Right lung (tissue), 10 donors: Measurements from ENCODE around the gene MST1R. TPM values are rescaled to one million over a fixed set of nuclear protein-coding genes. Genes with fewer than 3 reads are reported as not detected.
"Not testable (repeated sequence)": the region's sequence is repeated elsewhere in the genome, so short reads cannot be mapped to it uniquely, and the experiment has no call there.

Experiments used
- DNase-seq, 2 donors: peaks; one replicate each; pipeline ENCODE4 v3.0.0-alpha.2; 2013
- long read RNA-seq, 8 donors: transcript quantifications; one replicate each; lab custom pipeline, GENCODE V29; 2026
- polyA plus RNA-seq, 5 donors: library from polyadenylated mRNA; unstranded; fragments of 120-200 nt; gene quantifications; one replicate each; pipeline versions ENCODE4 v1.2.1 to v1.2.3, GENCODE V29; 2013; ENCODE audit warnings: inconsistent platforms in 1 of 5, low replicate concordance in 1 of 5; ENCODE audit not compliant: insufficient read length in 5 of 5, insufficient read depth in 1 of 5

The MST1R gene
- 1 to 10 TPM; 4.0 to 9.2 (median 7.0) TPM for polyA plus RNA-seq
- long read RNA-seq, donor 1: 0 reads
- long read RNA-seq, donor 2: 0 reads
- long read RNA-seq, donor 3: 0 reads
- long read RNA-seq, donor 4: 0 reads
- long read RNA-seq, donor 5: 0 reads
- long read RNA-seq, donor 6: 0 reads
- long read RNA-seq, donor 7, partial matches to known transcripts: 6 of 6 reads
- long read RNA-seq, donor 7, other reads (novel, unspliced or antisense): 0 of 6 reads
- long read RNA-seq, donor 8, full-length matches to known transcripts: 2 of 2 reads
- long read RNA-seq, donor 8, partial matches to known transcripts: 0 of 2 reads
- long read RNA-seq, donor 8, other reads (novel, unspliced or antisense): 0 of 2 reads

GRCh38 chr3:49903451-49904424 lies at the start of gene MST1R:
Gene MST1R, minus strand, starts transcription at chr3:49903873. Its CDS starts 264 bp downstream, at chr3:49903609.
- peak; percentile 59 to 67 for DNase-seq

- DNase-seq: no peak
Measured at GRCh38 chr3:49952924-49953323, 49.3 kb upstream of the MST1R start.

GRCh38 chr3:49942651-49943050 lies 39.0 kb upstream of the MST1R start:
- DNase-seq: no peak

- no peak for DNase-seq
Measured at GRCh38 chr3:49940667-49941249, 37.1 kb upstream of the MST1R start.

- peak; percentile 94 to 95 for DNase-seq
Measured at GRCh38 chr3:49939858-49940666, 36.4 kb upstream of the MST1R start, which contains the start of gene RBM6. Gene RBM6, plus strand, starts transcription at chr3:49940150. Its CDS starts 22,492 bp downstream, at chr3:49962642.

GRCh38 chr3:49937090-49937489 lies 33.4 kb upstream of the MST1R start:
- DNase-seq: no peak

GRCh38 chr3:49932281-49932680 lies 28.6 kb upstream of the MST1R start:
- not testable (repeated sequence) for DNase-seq

- no peak for DNase-seq
Measured at GRCh38 chr3:49930922-49931321, 27.2 kb upstream of the MST1R start.

- no peak for DNase-seq
Measured at GRCh38 chr3:49930168-49930690, 26.6 kb upstream of the MST1R start.

- peak; percentile 89 to 91 for DNase-seq
Measured at GRCh38 chr3:49929291-49930167, 25.9 kb upstream of the MST1R start, which contains the start of gene MON1A. Gene MON1A, minus strand, starts transcription at chr3:49929811. Its CDS starts 16,465 bp downstream, at chr3:49913346.

- DNase-seq: peak in 1 of 2 donors; percentile 47
Measured at GRCh38 chr3:49928481-49929017, 24.9 kb upstream of the MST1R start.

GRCh38 chr3:49927798-49928197 lies 24.1 kb upstream of the MST1R start:
- no peak for DNase-seq

- DNase-seq: no peak
Measured at GRCh38 chr3:49926117-49926728, 22.6 kb upstream of the MST1R start.

GRCh38 chr3:49925485-49925884 lies 21.8 kb upstream of the MST1R start:
- DNase-seq: no peak

GRCh38 chr3:49924683-49925082 lies 21.0 kb upstream of the MST1R start:
- no peak for DNase-seq

- not testable (repeated sequence) for DNase-seq
Measured at GRCh38 chr3:49917806-49918590, 14.3 kb upstream of the MST1R start.

- no peak for DNase-seq
Measured at GRCh38 chr3:49916686-49917085, 13.0 kb upstream of the MST1R start.

- DNase-seq: no peak
Measured at GRCh38 chr3:49914906-49915305, 11.2 kb upstream of the MST1R start.
